PFSK-1 (cell line): ENCODE data around the gene ZNF408.

Experiments used
- FOXP2 ChIP-seq: optimal IDR thresholded peaks from 2 replicates; pipeline ENCODE3; 2011; ENCODE audit warnings: borderline replicate concordance, control low read depth, inconsistent platforms; ENCODE audit not compliant: insufficient read depth; ENCODE audit errors: extremely low read length, extremely low read depth
- POLR2AphosphoS5 ChIP-seq: IDR thresholded peaks from 2 replicates; pipeline ENCODE4 v1.6.1; 2012; ENCODE audit warnings: low read depth, mild to moderate bottlenecking, control low read depth, low read length, moderate library complexity
- REST ChIP-seq, 2 experiments: IDR thresholded peaks; 2 replicates each; pipeline versions ENCODE4 v1.6.1 to v1.8.0; 2011 to 2012; ENCODE audit warnings: low read depth in 2 of 2, low read length in 2 of 2, control low read depth in 1 of 2, inconsistent platforms in 1 of 2, mild to moderate bottlenecking in 1 of 2, moderate library complexity in 1 of 2; ENCODE audit not compliant: insufficient read depth in 1 of 2
- SIN3A ChIP-seq: IDR thresholded peaks from 2 replicates; pipeline ENCODE4 v1.6.1; 2012; ENCODE audit warnings: mild to moderate bottlenecking, low read length, moderate library complexity, borderline replicate concordance; ENCODE audit not compliant: insufficient read depth
- TAF1 ChIP-seq: IDR thresholded peaks from 2 replicates; pipeline ENCODE4 v1.6.1; 2012; ENCODE audit warnings: low read length, control low read depth, borderline replicate concordance; ENCODE audit not compliant: insufficient read depth

GRCh38 chr11:46695345-46696211, 5.3 kb upstream of the ZNF408 start:
- TF ChIP-seq TAF1 (no peak), SIN3A (no peak), POLR2AphosphoS5 (no peak), REST (IDR thresholded peaks at IDR 0.05; ENCODE audit: insufficient read depth in 1 of 2, low read depth in 2 of 2, low read length in 2 of 2) (no peak), FOXP2 (no peak)
